ENCODE data around the gene HERC4.
"Not testable (repeated sequence)": the region's sequence is repeated elsewhere in the genome, so short reads cannot be mapped to it uniquely, and the experiment has no call there.

HERC4 gene

GRCh38 chr10:67936416-67936815, 138.7 kb downstream of the HERC4 start:
- no peak for DNase-seq

GRCh38 chr10:67935223-67935622, 139.9 kb downstream of the HERC4 start:
- no peak for DNase-seq

DNA sequence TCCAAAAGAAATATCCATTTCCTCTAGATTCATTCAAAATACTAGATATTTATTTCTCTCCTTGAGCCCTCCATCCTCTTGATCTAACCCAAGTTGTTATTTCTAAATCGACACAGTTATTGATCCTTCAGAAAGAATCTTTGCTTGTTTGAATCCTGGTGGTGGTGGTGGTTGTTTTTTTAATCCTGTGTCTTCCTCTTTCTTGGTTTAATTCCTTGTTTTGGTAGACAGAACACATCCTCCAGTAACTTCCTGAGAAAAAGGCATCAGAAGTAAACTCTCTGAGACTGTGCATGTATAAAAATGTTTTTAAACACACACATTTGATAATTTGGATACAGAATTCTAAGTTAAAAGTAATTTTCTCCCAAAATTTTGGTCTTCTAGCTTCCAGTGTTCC, 140.7 kb downstream of the HERC4 start:
- no peak for DNase-seq

GRCh38 chr10:67933199-67933598, 141.9 kb downstream of the HERC4 start:
- no peak for DNase-seq

DNA sequence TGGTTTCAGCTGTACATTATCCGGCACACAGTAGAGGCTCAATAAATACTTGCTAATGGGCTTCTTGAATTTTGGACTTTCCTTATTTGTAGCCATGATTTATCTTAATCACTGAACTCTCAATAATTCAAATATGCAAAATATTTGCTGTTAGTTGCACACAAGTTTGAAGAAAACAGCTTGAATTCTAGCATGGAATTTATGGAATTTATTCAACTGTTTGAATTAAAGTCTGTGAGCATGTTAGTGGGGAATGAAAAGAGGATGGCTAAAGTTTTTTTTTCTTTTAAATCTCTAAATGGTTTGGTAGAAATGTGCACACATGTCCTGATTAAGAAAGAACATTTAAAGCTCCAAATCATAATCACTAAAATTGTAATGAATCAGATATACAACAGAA, 148.1 kb downstream of the HERC4 start:
- DNase-seq, result no peak

GRCh38 chr10:67925449-67926005, 149.6 kb downstream of the HERC4 start:
- no peak for DNase-seq

DNA sequence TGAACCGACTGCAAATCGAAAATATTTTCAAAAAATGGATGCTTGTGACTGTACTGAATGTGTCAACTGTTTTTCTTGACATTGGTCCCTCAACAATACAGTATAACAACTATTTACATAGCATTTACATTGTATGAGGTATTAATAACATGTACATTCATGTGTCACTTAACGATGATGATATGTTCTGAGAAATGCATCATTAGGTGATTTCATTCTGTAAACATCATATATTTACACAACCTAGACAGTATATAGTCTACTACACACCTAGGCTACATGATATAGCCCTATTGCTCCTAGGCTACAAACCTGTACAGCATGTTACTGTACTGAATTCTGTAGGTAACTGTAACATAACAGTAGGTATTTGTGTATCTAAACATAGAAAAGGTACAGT, 150.9 kb downstream of the HERC4 start:
- no peak for DNase-seq

GRCh38 chr10:67923551-67923950, 151.5 kb downstream of the HERC4 start:
- DNase-seq, result no peak

- DNase-seq, result no peak
Observed at GRCh38 chr10:67921065-67921464, 154.0 kb downstream of the HERC4 start.

- DNase-seq, result no peak
Observed at GRCh38 chr10:67917679-67918078, 157.4 kb downstream of the HERC4 start.

DNA sequence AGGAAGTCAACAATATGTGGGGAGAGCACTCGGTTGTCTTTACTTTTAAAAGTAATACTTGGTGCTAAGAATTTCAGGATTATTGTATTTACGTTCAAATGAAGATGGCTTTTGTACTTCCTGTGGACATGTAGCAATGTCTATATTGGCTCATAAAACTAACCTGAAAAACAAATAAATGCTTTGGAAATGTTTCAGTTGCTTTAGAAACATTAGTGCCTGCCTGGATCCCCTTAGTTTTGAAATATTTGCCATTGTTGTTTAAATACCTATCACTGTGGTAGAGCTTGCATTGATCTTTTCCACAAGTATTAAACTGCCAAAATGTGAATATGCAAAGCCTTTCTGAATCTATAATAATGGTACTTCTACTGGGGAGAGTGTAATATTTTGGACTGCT, 157.9 kb downstream of the HERC4 start:
- no peak for DNase-seq

DNA sequence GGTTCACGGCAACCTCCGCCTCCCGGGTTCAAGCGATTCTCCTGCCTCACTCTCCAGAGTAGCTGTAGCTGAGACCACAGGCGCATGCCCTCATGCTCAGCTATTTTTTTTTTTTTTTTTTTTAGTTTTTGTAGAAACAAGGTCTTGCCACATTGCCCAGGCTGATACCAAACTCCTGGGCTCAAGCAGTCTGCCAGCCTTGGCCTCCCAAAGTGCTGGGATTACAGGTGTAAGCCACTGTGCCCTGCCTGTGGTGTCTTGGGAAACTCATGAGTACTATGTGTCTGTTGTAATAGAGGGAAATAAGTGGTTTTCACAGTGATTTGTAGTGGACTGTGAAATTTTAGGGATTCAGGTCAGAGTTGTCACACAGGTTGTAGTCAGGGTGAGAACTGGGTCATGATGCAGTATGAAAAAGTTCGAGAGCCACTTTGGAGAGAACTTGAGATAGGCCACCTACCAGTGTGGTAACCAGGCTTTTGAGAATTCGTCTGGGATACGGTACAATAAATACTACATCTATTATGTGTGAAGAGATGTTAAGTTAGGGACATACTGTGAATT, 160.2 kb downstream of the HERC4 start:
- DNase-seq, result no peak

- DNase-seq, result no peak
Observed at GRCh38 chr10:67912331-67912946, 162.6 kb downstream of the HERC4 start.

- no peak for DNase-seq
Observed at GRCh38 chr10:67903581-67903980, 171.5 kb downstream of the HERC4 start.

- DNase-seq, result no peak
Observed at GRCh38 chr10:67893637-67894036, 181.4 kb downstream of the HERC4 start.

DNA sequence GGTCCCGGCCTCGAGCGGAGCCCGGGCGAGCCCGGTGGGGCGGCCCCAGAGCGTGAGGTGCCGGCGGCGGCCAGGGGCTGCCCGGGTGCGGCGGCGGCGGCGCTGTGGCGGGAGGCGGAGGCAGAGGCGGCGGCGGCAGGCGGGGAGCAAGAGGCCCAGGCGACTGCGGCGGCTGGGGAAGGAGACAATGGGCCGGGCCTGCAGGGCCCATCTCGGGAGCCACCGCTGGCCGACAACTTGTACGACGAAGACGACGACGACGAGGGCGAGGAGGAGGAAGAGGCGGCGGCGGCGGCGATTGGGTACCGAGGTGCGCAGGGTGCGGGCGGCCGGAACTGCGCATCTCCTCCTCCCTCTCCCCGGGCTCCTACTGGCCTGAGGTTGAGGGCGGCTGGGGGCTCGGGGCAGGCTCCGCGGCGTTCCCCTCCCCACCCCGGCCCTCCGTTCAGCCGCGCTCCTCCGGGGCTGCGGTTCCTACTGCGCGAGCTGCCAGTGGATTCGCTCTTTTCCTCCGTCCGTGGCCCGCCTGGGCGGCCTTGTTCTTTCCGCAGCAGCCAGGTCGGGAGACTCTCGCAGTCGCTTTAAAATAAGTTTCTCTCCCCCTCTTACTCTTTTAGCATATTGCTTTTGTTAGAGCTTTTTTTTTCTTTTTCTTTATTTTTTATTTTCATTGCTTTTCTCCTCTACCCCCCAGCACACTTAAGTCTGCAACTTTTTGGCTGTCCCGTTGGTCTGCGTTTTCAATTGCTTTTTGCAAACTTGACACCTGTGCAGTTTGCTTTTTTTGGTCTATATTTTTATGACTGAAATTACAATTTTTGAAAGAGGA, 190.0 kb downstream of the HERC4 start:
- DNase-seq, result peak in 1 of 2 experiments; percentile 2

DNA sequence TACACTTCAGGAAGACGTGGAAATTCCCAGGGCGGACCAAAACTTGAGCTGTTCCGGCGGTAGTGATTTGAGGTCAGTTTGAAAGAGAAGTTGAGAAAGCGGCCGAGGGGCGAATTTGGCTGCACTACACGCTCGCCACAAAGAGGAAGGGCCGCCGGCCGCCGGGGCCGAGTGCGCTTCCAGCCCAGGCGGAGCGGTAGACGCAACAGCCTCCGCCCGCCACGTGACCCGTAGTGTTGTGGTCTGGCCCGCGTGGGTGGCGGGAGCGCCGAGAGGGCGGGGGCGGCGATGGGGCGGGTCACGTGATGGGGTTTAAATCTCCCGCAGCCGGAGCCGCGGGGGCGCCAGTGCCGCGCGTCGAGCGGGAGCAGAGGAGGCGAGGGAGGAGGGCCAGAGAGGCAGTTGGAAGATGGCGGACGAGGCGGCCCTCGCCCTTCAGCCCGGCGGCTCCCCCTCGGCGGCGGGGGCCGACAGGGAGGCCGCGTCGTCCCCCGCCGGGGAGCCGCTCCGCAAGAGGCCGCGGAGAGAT, 190.7 kb downstream of the HERC4 start, which contains the start of gene SIRT1:
TSS of gene SIRT1 (plus strand) at position 344 of the 529 bp plus-strand sequence. CDS start at position 410, 66 bp downstream.
- peak; percentile 36 to 64 for DNase-seq

- DNase-seq, result peak in 1 of 2 experiments; percentile 39
Observed at GRCh38 chr10:67883710-67884312, 191.3 kb downstream of the HERC4 start.

GRCh38 chr10:67878133-67878532, 196.9 kb downstream of the HERC4 start:
- DNase-seq, result no peak

GRCh38 chr10:67877421-67877820, 197.7 kb downstream of the HERC4 start:
- not testable (repeated sequence) for DNase-seq

- DNase-seq, result no peak
Observed at GRCh38 chr10:67875340-67876238, 199.5 kb downstream of the HERC4 start.

All from cerebellar nuclear complex (tissue), 1 donor.